ENCODE results near the gene EMX1. TPM values are rescaled to one million over a fixed set of nuclear protein-coding genes. Genes with fewer than 3 reads are reported as not detected.

Gene EMX1
- polyA plus RNA-seq, 1 experiment, result not detected

DNA sequence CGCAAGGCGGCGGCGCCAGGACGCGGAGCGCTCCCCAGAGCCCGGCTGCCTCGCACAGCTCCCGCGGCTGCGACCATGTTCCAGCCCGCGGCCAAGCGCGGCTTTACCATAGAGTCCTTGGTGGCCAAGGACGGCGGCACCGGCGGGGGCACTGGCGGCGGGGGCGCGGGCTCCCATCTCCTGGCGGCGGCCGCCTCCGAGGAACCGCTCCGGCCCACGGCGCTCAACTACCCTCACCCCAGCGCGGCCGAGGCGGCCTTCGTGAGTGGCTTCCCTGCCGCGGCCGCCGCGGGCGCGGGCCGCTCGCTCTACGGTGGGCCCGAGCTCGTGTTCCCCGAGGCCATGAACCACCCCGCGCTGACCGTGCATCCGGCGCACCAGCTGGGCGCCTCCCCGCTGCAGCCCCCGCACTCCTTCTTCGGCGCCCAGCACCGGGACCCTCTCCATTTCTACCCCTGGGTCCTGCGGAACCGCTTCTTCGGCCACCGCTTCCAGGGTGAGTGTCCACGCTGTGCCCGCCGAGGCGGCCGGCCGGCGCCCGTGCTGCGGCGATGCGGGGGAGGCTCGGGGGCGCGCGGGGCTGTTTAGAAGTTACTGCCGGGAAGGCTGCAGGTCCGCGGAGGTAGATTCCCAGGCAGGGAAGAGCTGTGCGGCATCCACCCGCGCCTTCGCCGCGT, 696 bp downstream of the EMX1 start:
- Histone ChIP-seq H3K4me3 (ENCODE audit: low read depth, low read length) (no peak overlapping the region), H3K27ac (ENCODE audit: low read depth, low read length) (no peak overlapping the region), H3K9me3 (ENCODE audit: control insufficient read depth, insufficient read depth, low read length) (peaks cover 12% of the 10 kb centered on the region), H3K27me3 (ENCODE audit: control insufficient read depth, insufficient read depth, low read length) (peaks cover 92% of the 10 kb centered on the region)
- ChIA-PET POLR2A (no interaction called here), CTCF (interaction anchor here (0.7 kb wide), 1 partner anchor 56 kb away, joined by 3 read pairs; no protein-coding TSS in a partner anchor)
- no peak for DNase-seq (ENCODE audit: low read depth, low spot score)
- no peak for TF ChIP-seq CTCF (IDR thresholded peaks at IDR 0.05; ENCODE audit: low read depth, low read length)

GRCh38 chr2:72919414-72920317, 2.3 kb downstream of the EMX1 start:
- ChIA-PET POLR2A (no interaction called here), CTCF (interaction anchor here (2.5 kb wide), 1 partner anchor 27 kb away, joined by 7 read pairs; no protein-coding TSS in a partner anchor)
- peaks cover 20% of the 10 kb centered on the region for H3K9me3 ChIP-seq (ENCODE audit: control insufficient read depth, insufficient read depth, low read length)
- no peak for DNase-seq (ENCODE audit: low read depth, low spot score)
- H3K4me3 ChIP-seq (ENCODE audit: low read depth, low read length), result no peak overlapping the region
- TF ChIP-seq CTCF (IDR thresholded peaks at IDR 0.05; ENCODE audit: low read depth, low read length), result no peak
- no peak overlapping the region for H3K27ac ChIP-seq (ENCODE audit: low read depth, low read length)
- peaks cover 92% of the 10 kb centered on the region for H3K27me3 ChIP-seq (ENCODE audit: control insufficient read depth, insufficient read depth, low read length)

DNA sequence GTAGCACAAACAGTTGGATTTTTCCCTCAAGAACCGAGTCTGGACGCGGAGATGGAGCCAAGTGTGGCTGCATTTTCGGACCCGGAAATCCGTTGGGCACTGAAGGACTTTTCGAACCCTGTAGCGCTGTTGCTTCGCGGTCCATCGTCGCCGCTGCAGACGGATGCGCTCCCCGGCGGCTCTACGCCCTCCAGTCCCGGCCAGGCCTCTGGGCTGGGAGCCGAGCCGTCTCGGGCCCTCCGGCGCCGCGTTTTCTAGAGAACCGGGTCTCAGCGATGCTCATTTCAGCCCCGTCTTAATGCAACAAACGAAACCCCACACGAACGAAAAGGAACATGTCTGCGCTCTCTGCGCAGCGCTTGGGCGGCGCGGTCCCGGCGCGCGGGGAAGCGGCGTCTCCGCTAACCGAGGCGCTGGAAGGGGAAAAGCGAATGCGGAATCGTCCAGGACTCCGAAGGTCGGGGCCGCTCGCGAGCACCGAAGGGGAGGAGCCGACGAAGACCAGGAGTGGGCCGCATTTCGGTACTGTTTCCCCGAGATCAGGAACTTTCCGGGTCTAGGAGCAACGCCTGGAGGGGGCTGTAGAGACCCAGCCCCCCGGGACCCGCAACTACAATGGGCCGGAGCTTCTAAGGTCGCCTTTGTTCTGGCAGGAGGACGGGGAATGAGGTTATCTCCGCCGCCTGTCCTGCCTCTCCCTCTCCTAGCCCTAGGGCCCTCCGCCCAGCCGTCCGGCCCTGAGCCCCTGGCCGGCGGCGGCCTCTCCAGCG, 3.2 kb downstream of the EMX1 start:
- Histone ChIP-seq H3K27me3 (ENCODE audit: control insufficient read depth, insufficient read depth, low read length) (peaks cover 92% of the 10 kb centered on the region), H3K9me3 (ENCODE audit: control insufficient read depth, insufficient read depth, low read length) (peaks cover 24% of the 10 kb centered on the region), H3K4me3 (ENCODE audit: low read depth, low read length) (peak overlapping the region; percentile 25; the same call in 1 of the 2 replicates), H3K27ac (ENCODE audit: low read depth, low read length) (no peak overlapping the region)
- ChIA-PET POLR2A (no interaction called here), CTCF (interaction anchor here (2.5 kb wide), 1 partner anchor 28 kb away, joined by 7 read pairs; no protein-coding TSS in a partner anchor)
- no peak for DNase-seq (ENCODE audit: low read depth, low spot score)
- no peak for TF ChIP-seq CTCF (IDR thresholded peaks at IDR 0.05; ENCODE audit: low read depth, low read length)

DNA sequence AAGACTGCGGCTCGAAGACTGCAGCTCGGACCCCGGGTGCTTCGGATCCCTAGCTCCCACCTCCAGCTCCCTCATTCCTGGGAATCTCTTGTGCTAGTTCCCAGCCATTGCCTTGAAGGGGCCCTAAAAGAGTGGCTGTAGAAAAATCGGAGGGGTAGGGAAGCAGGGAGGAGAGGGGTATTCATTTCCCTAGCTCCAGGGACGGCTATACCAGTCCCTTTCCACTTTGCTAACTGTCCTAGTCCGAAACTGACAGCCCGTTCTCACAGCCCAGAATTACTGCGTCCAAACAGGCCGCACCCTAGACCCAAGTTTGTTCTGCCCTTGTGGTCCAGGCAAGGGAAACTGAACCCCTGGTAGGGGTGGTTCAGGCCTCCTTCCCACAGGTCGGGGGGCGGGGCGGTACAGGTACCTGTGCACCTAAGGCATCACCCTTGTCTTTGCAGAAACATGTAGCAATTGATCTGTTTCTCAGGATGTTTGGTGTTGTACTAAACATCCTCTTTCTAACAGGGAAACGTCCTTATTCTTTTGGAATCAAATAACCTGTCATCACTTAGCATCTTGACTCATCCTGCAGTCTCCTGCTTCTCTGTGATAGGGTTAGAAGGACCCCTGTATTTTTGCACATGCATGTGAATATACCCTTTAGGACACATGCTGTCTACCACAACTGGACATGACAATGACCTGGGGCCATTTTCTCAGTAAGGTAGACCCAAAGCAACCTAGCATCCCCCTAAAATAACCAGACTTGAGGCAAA, 4.0 kb downstream of the EMX1 start:
- no peak for TF ChIP-seq CTCF (IDR thresholded peaks at IDR 0.05; ENCODE audit: low read depth, low read length)
- H3K27ac ChIP-seq (ENCODE audit: low read depth, low read length), result no peak overlapping the region
- H3K4me3 ChIP-seq (ENCODE audit: low read depth, low read length), result no peak overlapping the region
- no peak for DNase-seq (ENCODE audit: low read depth, low spot score)
- peaks cover 92% of the 10 kb centered on the region for H3K27me3 ChIP-seq (ENCODE audit: control insufficient read depth, insufficient read depth, low read length)
- POLR2A ChIA-PET, result no interaction called here
- H3K9me3 ChIP-seq (ENCODE audit: control insufficient read depth, insufficient read depth, low read length), result peaks cover 24% of the 10 kb centered on the region
- CTCF ChIA-PET, result interaction anchor here (2.5 kb wide), 1 partner anchor 28 kb away, joined by 7 read pairs; no protein-coding TSS in a partner anchor
